A549 (cell line): Measurements from ENCODE around the gene FAM162A. TPM values are rescaled to one million over a fixed set of nuclear protein-coding genes. Genes with fewer than 3 reads are reported as not detected.

Source experiments
- ATAC-seq, 2 experiments: fragments of 200-7000 bp in 1 of 2; fragments of >200 bp in 1 of 2; cut with Nextera tagmentation in 1 of 2; cut with Tn5 transposase in 1 of 2; 3 replicates each; pipeline versions ENCODE4 v1.8.0 to v1.9.1; 2018 to 2020; ENCODE audit warnings: mild to moderate bottlenecking in 1 of 2, moderate library complexity in 1 of 2
- CTCF ChIA-PET: fragments of 300-600 bp; sonication (Branson Sonifier 250); formaldehyde crosslinking; extraction: SDS; loops from one replicate; lab custom pipeline; 2021; ENCODE audit warnings: antibody characterized with exemption, inconsistent platforms; lab: Yijun Ruan, JAX
- POLR2A ChIA-PET: fragments of 350-600 bp; formaldehyde crosslinking; extraction: SDS; loops from one replicate; lab custom pipeline; 2021; ENCODE audit warnings: antibody characterized with exemption, inconsistent platforms; lab: Yijun Ruan, JAX
- DNase-seq, 2 experiments: peaks; one replicate each; pipeline versions ENCODE4 v3.0.0 to v3.0.0-alpha.2; 2011 to 2016; ENCODE audit warnings: low read depth in 1 of 2, low spot score in 1 of 2
- FAIRE-seq: peaks from 2 replicates; lab custom pipeline; 2011; peaks lifted over from hg19 to GRCh38; lab: Jason Lieb, UNC
- H3K27ac ChIP-seq, 2 experiments: fragments of >200 bp; sonication (Bioruptor Twin); formaldehyde crosslinking; 3 replicates each; pipeline ENCODE4 v1.5.1; 2016 to 2017
- H3K4me1 ChIP-seq: fragments of >200 bp; sonication (Bioruptor Twin); formaldehyde crosslinking; 3 replicates; pipeline ENCODE4 v1.6.1; 2016
- H3K4me2 ChIP-seq: fragments of >200 bp; sonication (Bioruptor Twin); formaldehyde crosslinking; 3 replicates; pipeline ENCODE4 v1.6.1; 2016
- H3K4me3 ChIP-seq: fragments of >200 bp; sonication (Bioruptor Twin); formaldehyde crosslinking; 3 replicates; pipeline ENCODE4 v1.5.1; 2016
- H3K9me3 ChIP-seq: fragments of >200 bp; sonication (Bioruptor Twin); formaldehyde crosslinking; 3 replicates; pipeline ENCODE4 v1.6.1; 2016
- BHLHE40 ChIP-seq: IDR thresholded peaks from 2 replicates; pipeline ENCODE4 v1.6.1; 2012; ENCODE audit warnings: low read depth, low read length, inconsistent platforms
- CEBPB ChIP-seq, 2 experiments: fragments of >200 bp in 1 of 2; sonication (Bioruptor Twin) in 1 of 2; formaldehyde crosslinking in 1 of 2; IDR thresholded peaks; 2 replicates each; pipeline ENCODE4 v1.6.1; 2012 to 2016
- CHD4 ChIP-seq: fragments of 200-600 bp; sonication (generic); IDR thresholded peaks from 2 replicates; pipeline ENCODE4 v1.6.1; 2016; ENCODE audit warnings: antibody characterized with exemption, mild to moderate bottlenecking, borderline replicate concordance
- E2F6 ChIP-seq: IDR thresholded peaks from 2 replicates; pipeline ENCODE4 v1.6.1; 2012; ENCODE audit warnings: low read depth, borderline replicate concordance
- EP300 ChIP-seq, 2 experiments: fragments of >200 bp; sonication (Bioruptor Twin); formaldehyde crosslinking; IDR thresholded peaks; 2 replicates in 1 of 2; 3 replicates in 1 of 2; pipeline ENCODE4 v1.6.1; 2016 to 2017
- FOSB ChIP-seq: fragments of 250-450 bp; sonication (Bioruptor Pico); IDR thresholded peaks from 2 replicates; pipeline ENCODE4 v1.5.0; 2020; ENCODE audit warnings: mild to moderate bottlenecking, moderate library complexity
- FOXS1 ChIP-seq: fragments of 250-450 bp; sonication (Bioruptor Pico); IDR thresholded peaks from 2 replicates; pipeline ENCODE4 v1.5.0; 2020; ENCODE audit warnings: mild to moderate bottlenecking, moderate library complexity
- HEYL ChIP-seq: fragments of 250-450 bp; sonication (Bioruptor Pico); IDR thresholded peaks from 2 replicates; pipeline ENCODE4 v1.8.0; 2021; ENCODE audit warnings: mild to moderate bottlenecking, moderate library complexity
- HOXA7 ChIP-seq: fragments of 250-450 bp; sonication (Bioruptor Pico); IDR thresholded peaks from 2 replicates; pipeline ENCODE4 v1.5.0; 2020; ENCODE audit warnings: mild to moderate bottlenecking, moderate library complexity
- HOXB13 ChIP-seq: fragments of 250-450 bp; sonication (Bioruptor Pico); IDR thresholded peaks from 2 replicates; pipeline ENCODE4 v1.5.0; 2020; ENCODE audit warnings: low read depth, mild to moderate bottlenecking, moderate library complexity
- HOXB5 ChIP-seq: fragments of 250-450 bp; sonication (Bioruptor Pico); IDR thresholded peaks from 2 replicates; pipeline ENCODE4 v1.5.0; 2020; ENCODE audit warnings: mild to moderate bottlenecking, moderate library complexity
- MAFK ChIP-seq: fragments of 450-650 bp; IDR thresholded peaks from 2 replicates; pipeline ENCODE4 v1.6.1; 2014; ENCODE audit not compliant: partially characterized antibody
- NFE2L2 ChIP-seq: fragments of 150-350 bp; conservative IDR thresholded peaks from 2 replicates; pipeline ENCODE4 v1.6.1; 2014; ENCODE audit warnings: low read length
- NR3C1 ChIP-seq: fragments of >200 bp; sonication (Bioruptor Twin); formaldehyde crosslinking; IDR thresholded peaks from 3 replicates; pipeline ENCODE4 v1.6.1; 2017
- POLR2AphosphoS2 ChIP-seq: conservative IDR thresholded peaks from 2 replicates; pipeline ENCODE4 v1.6.1; 2012; ENCODE audit warnings: low read length, improper control_type of control experiment, inconsistent platforms
- RAD21 ChIP-seq, 2 experiments: fragments of >200 bp in 1 of 2; sonication (Bioruptor Twin) in 1 of 2; formaldehyde crosslinking in 1 of 2; IDR thresholded peaks in 1 of 2; conservative IDR thresholded peaks in 1 of 2; 2 replicates in 1 of 2; 3 replicates in 1 of 2; pipeline ENCODE4 v1.6.1; 2012 to 2018; ENCODE audit warnings: inconsistent platforms in 1 of 2
- RARB ChIP-seq: fragments of 250-450 bp; sonication (Bioruptor Pico); IDR thresholded peaks from 2 replicates; pipeline ENCODE4 v1.8.0; 2021; ENCODE audit warnings: mild to moderate bottlenecking, moderate library complexity
- RFX5 ChIP-seq: fragments of 450-650 bp; IDR thresholded peaks from 2 replicates; pipeline ENCODE4 v1.7.1; 2014; ENCODE audit warnings: antibody characterized with exemption, mild to moderate bottlenecking, moderate library complexity
- RNF2 ChIP-seq: fragments of 200-600 bp; sonication (generic); IDR thresholded peaks from 2 replicates; pipeline ENCODE4 v1.6.1; 2016; ENCODE audit warnings: low read depth, mild to moderate bottlenecking, antibody characterized with exemption, moderate library complexity, borderline replicate concordance
- SMC3 ChIP-seq: fragments of >200 bp; sonication (Bioruptor Twin); formaldehyde crosslinking; IDR thresholded peaks from 3 replicates; pipeline ENCODE4 v1.6.1; 2018; ENCODE audit warnings: inconsistent platforms
- TP53 ChIP-seq: fragments of 250-450 bp; sonication (Bioruptor Pico); IDR thresholded peaks from 2 replicates; pipeline ENCODE4 v1.5.0; 2021; ENCODE audit warnings: mild to moderate bottlenecking, moderate library complexity
- ZC3H11A ChIP-seq: fragments of 450-650 bp; IDR thresholded peaks from 2 replicates; pipeline ENCODE4 v1.6.1; 2014; ENCODE audit warnings: antibody characterized with exemption, mild to moderate bottlenecking
- ZSCAN20 ChIP-seq: fragments of 250-450 bp; sonication (Bioruptor Pico); IDR thresholded peaks from 2 replicates; pipeline ENCODE4 v1.8.0; 2022; ENCODE audit warnings: mild to moderate bottlenecking, moderate library complexity
- WGBS: methylation state at CpG from one replicate; pipeline ENCODE4 v1.1.6; 2017; ENCODE audit errors: missing lambda C conversion rate; 5-methylcytosine and 5-hydroxymethylcytosine counted together
- polyA plus RNA-seq, 4 experiments: library from polyadenylated mRNA; depleted of rRNA in 3 of 4; stranded (reverse); fragments of >200 nt; fragmentation: RNase III in 1 of 4; extraction: RNeasy Plus Mini Kit Qiagen cat#74134 plus additional on column Dnase treatment in 1 of 4; gene quantifications; 2 replicates in 3 of 4; 3 replicates in 1 of 4; pipeline ENCODE4 v1.2.3, GENCODE V29; 2011 to 2017
- TF ChIP-seq, protein P1 (sequence below): fragments of >200 bp; sonication (Bioruptor Twin); formaldehyde crosslinking; IDR thresholded peaks from 3 replicates; pipeline ENCODE4 v1.5.1; 2016
- TF ChIP-seq, protein P2 (sequence below): IDR thresholded peaks from 2 replicates; pipeline ENCODE4 v1.6.1; 2012
- TF ChIP-seq, protein P3 (sequence below): fragments of 200-600 bp; sonication (generic); IDR thresholded peaks from 2 replicates; pipeline ENCODE4 v1.6.1; 2016; ENCODE audit warnings: antibody characterized with exemption, mild to moderate bottlenecking, moderate library complexity

Gene FAM162A
- polyA plus RNA-seq, 2 of the 4 experiments (the other 2 are of a cell fraction): 41.8 to 61.1 TPM

DNA sequence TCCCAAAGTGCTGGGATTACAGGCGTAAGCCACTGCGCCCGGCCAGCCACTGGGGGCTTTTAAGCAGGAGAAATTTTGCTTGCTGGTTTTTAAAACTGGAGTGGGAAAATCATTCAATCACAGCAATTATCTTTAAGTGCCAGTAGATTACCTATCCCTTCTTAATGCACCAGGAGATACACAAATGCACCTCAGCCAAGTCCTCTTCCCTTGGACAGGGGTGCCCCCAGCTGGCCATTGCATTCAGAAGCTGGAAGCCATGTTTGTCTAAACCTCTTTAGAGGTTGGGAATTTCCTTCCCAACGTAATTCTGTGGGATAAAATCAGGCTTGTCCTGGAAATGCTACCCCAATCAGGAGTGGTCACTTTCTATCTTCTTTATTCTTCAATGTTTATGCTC is 27.6 kb upstream of the FAM162A start:
- no peak overlapping the region for H3K27ac ChIP-seq
- H3K4me2 ChIP-seq: no peak overlapping the region
- peaks cover 3% of the 10 kb centered on the region; the same call in 1 of the 3 replicates for H3K4me1 ChIP-seq
- ChIA-PET CTCF (interaction anchor here (1.3 to 2.8 kb wide), 3 partner anchors 9 to 50 kb away, joined by 4 to 8 read pairs (median 4); no protein-coding TSS in a partner anchor), POLR2A (no interaction called here)
- TF ChIP-seq POLR2AphosphoS2: no peak
- no peak for TF ChIP-seq RFX5
- peak; percentile 45; the same call in 2 of the 3 replicates for TF ChIP-seq SMC3
- TF ChIP-seq HOXA7 (CRISPR knock-in tag): no peak
- TF ChIP-seq HOXB5 (CRISPR knock-in tag): no peak
- no peak for TF ChIP-seq TP53 (CRISPR knock-in tag)
- TF ChIP-seq RNF2: no peak
- peak; percentile 63 to 78; a peak in 4 of 5 replicates for TF ChIP-seq RAD21 (conservative IDR thresholded peaks at IDR 0.05 in 1 of 2, IDR thresholded peaks at IDR 0.05 in 1 of 2)
- TF ChIP-seq, protein P1, sequence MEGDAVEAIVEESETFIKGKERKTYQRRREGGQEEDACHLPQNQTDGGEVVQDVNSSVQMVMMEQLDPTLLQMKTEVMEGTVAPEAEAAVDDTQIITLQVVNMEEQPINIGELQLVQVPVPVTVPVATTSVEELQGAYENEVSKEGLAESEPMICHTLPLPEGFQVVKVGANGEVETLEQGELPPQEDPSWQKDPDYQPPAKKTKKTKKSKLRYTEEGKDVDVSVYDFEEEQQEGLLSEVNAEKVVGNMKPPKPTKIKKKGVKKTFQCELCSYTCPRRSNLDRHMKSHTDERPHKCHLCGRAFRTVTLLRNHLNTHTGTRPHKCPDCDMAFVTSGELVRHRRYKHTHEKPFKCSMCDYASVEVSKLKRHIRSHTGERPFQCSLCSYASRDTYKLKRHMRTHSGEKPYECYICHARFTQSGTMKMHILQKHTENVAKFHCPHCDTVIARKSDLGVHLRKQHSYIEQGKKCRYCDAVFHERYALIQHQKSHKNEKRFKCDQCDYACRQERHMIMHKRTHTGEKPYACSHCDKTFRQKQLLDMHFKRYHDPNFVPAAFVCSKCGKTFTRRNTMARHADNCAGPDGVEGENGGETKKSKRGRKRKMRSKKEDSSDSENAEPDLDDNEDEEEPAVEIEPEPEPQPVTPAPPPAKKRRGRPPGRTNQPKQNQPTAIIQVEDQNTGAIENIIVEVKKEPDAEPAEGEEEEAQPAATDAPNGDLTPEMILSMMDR: peak; percentile 45; the same call in 2 of the 3 replicates
- TF ChIP-seq MAFK: no peak
- 77% methylated on average over 3 of the region's 4 CpGs for WGBS
- FAIRE-seq (no peak), DNase-seq (peak; percentile 31 to 66), ATAC-seq (peak; percentile 80 to 84; a peak in 5 of 6 replicates)
- no peaks in the 10 kb centered on the region for H3K9me3 ChIP-seq
- no peak overlapping the region for H3K4me3 ChIP-seq

- POLR2A ChIA-PET: no interaction called here
- no peaks in the 10 kb centered on the region for H3K9me3 ChIP-seq
- peaks cover 2% of the 10 kb centered on the region; the same call in 1 of the 3 replicates for H3K4me1 ChIP-seq
- no peak overlapping the region for H3K27ac ChIP-seq
- no peak overlapping the region for H3K4me2 ChIP-seq
- CTCF ChIA-PET: interaction anchor here (1.2 to 2.8 kb wide), 2 partner anchors 25 to 52 kb away, joined by 4 to 8 read pairs; partner anchors contain the start of genes FAM162A and MIX23
- no peak for TF ChIP-seq RARB
- no peak for TF ChIP-seq ZSCAN20 (CRISPR knock-in tag)
- no peak for TF ChIP-seq CEBPB (IDR thresholded peaks at IDR 0.05)
- TF ChIP-seq BHLHE40: no peak
- no peak for TF ChIP-seq CHD4
- no peak for TF ChIP-seq EP300 (IDR thresholded peaks at IDR 0.05)
- no peak for TF ChIP-seq HOXB13 (CRISPR knock-in tag)
- TF ChIP-seq FOSB (CRISPR knock-in tag): no peak
- TF ChIP-seq, protein P2, sequence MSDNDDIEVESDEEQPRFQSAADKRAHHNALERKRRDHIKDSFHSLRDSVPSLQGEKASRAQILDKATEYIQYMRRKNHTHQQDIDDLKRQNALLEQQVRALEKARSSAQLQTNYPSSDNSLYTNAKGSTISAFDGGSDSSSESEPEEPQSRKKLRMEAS: no peak
- TF ChIP-seq SMC3: no peak
- no peak for DNase-seq
- ATAC-seq: no peak
- 91% methylated on average over 2 of the region's 2 CpGs for WGBS
- no peak for FAIRE-seq
- H3K4me3 ChIP-seq: no peak overlapping the region
Observed at GRCh38 chr3:122357828-122358702, 25.9 kb upstream of the FAM162A start.

DNA sequence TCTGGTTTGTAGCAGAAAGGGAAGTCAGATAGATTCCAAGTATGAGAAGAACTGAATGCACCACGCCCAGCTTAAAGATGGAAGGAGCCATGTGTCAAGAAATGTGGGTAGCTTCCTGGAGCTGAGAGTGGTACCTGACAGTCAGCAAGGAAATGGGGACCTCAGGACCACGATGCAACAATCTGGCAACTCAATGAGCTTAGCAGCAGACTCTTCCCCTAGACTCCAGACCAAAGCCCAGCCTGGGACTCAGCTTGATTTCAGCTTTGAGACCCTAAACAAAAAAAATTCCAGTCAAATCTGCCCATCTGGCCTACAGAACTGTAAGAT is 25.3 kb upstream of the FAM162A start:
- WGBS: 88% methylated on average over 2 of the region's 2 CpGs
- Histone ChIP-seq H3K4me2 (no peak overlapping the region), H3K4me1 (no peaks in the 10 kb centered on the region), H3K27ac (no peak overlapping the region), H3K9me3 (no peaks in the 10 kb centered on the region), H3K4me3 (no peak overlapping the region)
- ATAC-seq: no peak
- no peak for FAIRE-seq
- POLR2A ChIA-PET: no interaction called here
- no peak for DNase-seq
- CTCF ChIA-PET: interaction anchor here (1.2 kb wide), 1 partner anchor 25 kb away, joined by 4 read pairs; the partner anchor contains the start of genes FAM162A and MIX23
- TF ChIP-seq FOXS1 (CRISPR knock-in tag) (no peak), E2F6 (no peak), NR3C1 (no peak), NFE2L2 (no peak), ZC3H11A (no peak), HEYL (CRISPR knock-in tag) (no peak), EP300 (IDR thresholded peaks at IDR 0.05) (no peak)
- TF ChIP-seq, protein P3, sequence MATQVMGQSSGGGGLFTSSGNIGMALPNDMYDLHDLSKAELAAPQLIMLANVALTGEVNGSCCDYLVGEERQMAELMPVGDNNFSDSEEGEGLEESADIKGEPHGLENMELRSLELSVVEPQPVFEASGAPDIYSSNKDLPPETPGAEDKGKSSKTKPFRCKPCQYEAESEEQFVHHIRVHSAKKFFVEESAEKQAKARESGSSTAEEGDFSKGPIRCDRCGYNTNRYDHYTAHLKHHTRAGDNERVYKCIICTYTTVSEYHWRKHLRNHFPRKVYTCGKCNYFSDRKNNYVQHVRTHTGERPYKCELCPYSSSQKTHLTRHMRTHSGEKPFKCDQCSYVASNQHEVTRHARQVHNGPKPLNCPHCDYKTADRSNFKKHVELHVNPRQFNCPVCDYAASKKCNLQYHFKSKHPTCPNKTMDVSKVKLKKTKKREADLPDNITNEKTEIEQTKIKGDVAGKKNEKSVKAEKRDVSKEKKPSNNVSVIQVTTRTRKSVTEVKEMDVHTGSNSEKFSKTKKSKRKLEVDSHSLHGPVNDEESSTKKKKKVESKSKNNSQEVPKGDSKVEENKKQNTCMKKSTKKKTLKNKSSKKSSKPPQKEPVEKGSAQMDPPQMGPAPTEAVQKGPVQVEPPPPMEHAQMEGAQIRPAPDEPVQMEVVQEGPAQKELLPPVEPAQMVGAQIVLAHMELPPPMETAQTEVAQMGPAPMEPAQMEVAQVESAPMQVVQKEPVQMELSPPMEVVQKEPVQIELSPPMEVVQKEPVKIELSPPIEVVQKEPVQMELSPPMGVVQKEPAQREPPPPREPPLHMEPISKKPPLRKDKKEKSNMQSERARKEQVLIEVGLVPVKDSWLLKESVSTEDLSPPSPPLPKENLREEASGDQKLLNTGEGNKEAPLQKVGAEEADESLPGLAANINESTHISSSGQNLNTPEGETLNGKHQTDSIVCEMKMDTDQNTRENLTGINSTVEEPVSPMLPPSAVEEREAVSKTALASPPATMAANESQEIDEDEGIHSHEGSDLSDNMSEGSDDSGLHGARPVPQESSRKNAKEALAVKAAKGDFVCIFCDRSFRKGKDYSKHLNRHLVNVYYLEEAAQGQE: no peak
